DND-41 (cell line): ENCODE results near the gene DPP6.

ENCODE experiments used
- EZH2 ChIP-seq: IDR thresholded peaks from 3 replicates; pipeline ENCODE4 v1.6.1; 2012; ENCODE audit warnings: borderline replicate concordance, low read depth, mild to moderate bottlenecking, moderate library complexity, low read length, inconsistent platforms; ENCODE audit not compliant: severe bottlenecking
- TF ChIP-seq, protein P1 (sequence below): IDR thresholded peaks from 2 replicates; pipeline ENCODE4 v1.5.1; 2012; ENCODE audit warnings: borderline replicate concordance, low read length, moderate library complexity, mild to moderate bottlenecking; ENCODE audit not compliant: poor library complexity, severe bottlenecking; ENCODE audit errors: extremely low read depth

- TF ChIP-seq, protein P1, sequence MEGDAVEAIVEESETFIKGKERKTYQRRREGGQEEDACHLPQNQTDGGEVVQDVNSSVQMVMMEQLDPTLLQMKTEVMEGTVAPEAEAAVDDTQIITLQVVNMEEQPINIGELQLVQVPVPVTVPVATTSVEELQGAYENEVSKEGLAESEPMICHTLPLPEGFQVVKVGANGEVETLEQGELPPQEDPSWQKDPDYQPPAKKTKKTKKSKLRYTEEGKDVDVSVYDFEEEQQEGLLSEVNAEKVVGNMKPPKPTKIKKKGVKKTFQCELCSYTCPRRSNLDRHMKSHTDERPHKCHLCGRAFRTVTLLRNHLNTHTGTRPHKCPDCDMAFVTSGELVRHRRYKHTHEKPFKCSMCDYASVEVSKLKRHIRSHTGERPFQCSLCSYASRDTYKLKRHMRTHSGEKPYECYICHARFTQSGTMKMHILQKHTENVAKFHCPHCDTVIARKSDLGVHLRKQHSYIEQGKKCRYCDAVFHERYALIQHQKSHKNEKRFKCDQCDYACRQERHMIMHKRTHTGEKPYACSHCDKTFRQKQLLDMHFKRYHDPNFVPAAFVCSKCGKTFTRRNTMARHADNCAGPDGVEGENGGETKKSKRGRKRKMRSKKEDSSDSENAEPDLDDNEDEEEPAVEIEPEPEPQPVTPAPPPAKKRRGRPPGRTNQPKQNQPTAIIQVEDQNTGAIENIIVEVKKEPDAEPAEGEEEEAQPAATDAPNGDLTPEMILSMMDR = no peak
- no peak for TF ChIP-seq EZH2
These were observed 718.8 kb downstream of the DPP6 start for GRCh38 chr7:154770962-154771361.
